Measurements from ENCODE around the gene SHLD1. TPM values are rescaled to one million over a fixed set of nuclear protein-coding genes. Genes with fewer than 3 reads are reported as not detected.

The SHLD1 gene
- polyA plus RNA-seq, 1 donor (not counting 4 experiments of a cell fraction or from before 2014, with no cell fraction given) = 3.2 TPM

- Histone ChIP-seq H3K36me3 (ENCODE audit: control insufficient read depth in 2 of 2, extremely low read depth in 1 of 2, insufficient read depth in 2 of 2, low read length in 2 of 2) (no peaks in the 10 kb centered on the region), H2AFZ (ENCODE audit: control insufficient read depth, low read length) (no peak overlapping the region), H4K20me1 (ENCODE audit: control insufficient read depth, extremely low read depth, insufficient read depth, low read length) (no peaks in the 10 kb centered on the region), H3K9me3 (ENCODE audit: control insufficient read depth, low read depth, low read length) (no peaks in the 10 kb centered on the region), H3K79me2 (ENCODE audit: control insufficient read depth, insufficient read depth, low read length) (no peaks in the 10 kb centered on the region), H3K27me3 (ENCODE audit: control insufficient read depth, extremely low read depth, insufficient read depth, low read length) (no peaks in the 10 kb centered on the region), H3K4me3 (ENCODE audit: control insufficient read depth in 2 of 3, extremely low read depth in 1 of 3, insufficient read depth in 2 of 3, low read depth in 1 of 3, low read length in 3 of 3) (peak overlapping the region in 2 of 3 experiments; percentile 10 to 25), H3K27ac (ENCODE audit: control insufficient read depth, insufficient read depth, low read length) (peak overlapping the region; percentile 88), H3K9ac (ENCODE audit: control insufficient read depth, extremely low read depth, insufficient read depth, low read length) (peak overlapping the region; percentile 69), H3K9me1 (ENCODE audit: control insufficient read depth, extremely low read depth, insufficient read depth, low read length) (no peaks in the 10 kb centered on the region), H3K4me2 (ENCODE audit: control insufficient read depth, extremely low read depth, insufficient read depth, low read depth, low read length) (peak overlapping the region; percentile 51), H3K4me1 (ENCODE audit: control insufficient read depth, extremely low read depth, insufficient read depth, low read length) (peaks cover 36% of the 10 kb centered on the region)
- no peak for DNase-seq (ENCODE audit: low read depth, low spot score)
- dilution Hi-C loops (cut with MboI; ENCODE audit: extremely low pct_ligation_motif_present, low sequenced_read_pairs) = no loop called here
- FAIRE-seq = peak; percentile 63
- TF ChIP-seq EZH2 (IDR thresholded peaks at IDR 0.05; ENCODE audit: low read length) = no peak
- TF ChIP-seq CTCF (optimal IDR thresholded peaks at IDR 0.05 in 1 of 3, IDR thresholded peaks at IDR 0.05 in 1 of 3, conservative IDR thresholded peaks at IDR 0.05 in 1 of 3; ENCODE audit: extremely low read depth in 1 of 3, insufficient read depth in 2 of 3, low read length in 3 of 3) = no peak
These were observed 114.8 kb downstream of the SHLD1 start for GRCh38 chr20:5864873-5865587.

- H2AFZ ChIP-seq (ENCODE audit: control insufficient read depth, low read length) = no peak overlapping the region
- no peaks in the 10 kb centered on the region for H3K27me3 ChIP-seq (ENCODE audit: control insufficient read depth, extremely low read depth, insufficient read depth, low read length)
- no peaks in the 10 kb centered on the region for H4K20me1 ChIP-seq (ENCODE audit: control insufficient read depth, extremely low read depth, insufficient read depth, low read length)
- H3K79me2 ChIP-seq (ENCODE audit: control insufficient read depth, insufficient read depth, low read length) = no peaks in the 10 kb centered on the region
- H3K9me1 ChIP-seq (ENCODE audit: control insufficient read depth, extremely low read depth, insufficient read depth, low read length) = no peaks in the 10 kb centered on the region
- H3K4me2 ChIP-seq (ENCODE audit: control insufficient read depth, extremely low read depth, insufficient read depth, low read depth, low read length) = peak overlapping the region; percentile 51
- H3K4me1 ChIP-seq (ENCODE audit: control insufficient read depth, extremely low read depth, insufficient read depth, low read length) = peaks cover 40% of the 10 kb centered on the region
- DNase-seq (ENCODE audit: low read depth, low spot score) = peak; percentile 71
- H3K9ac ChIP-seq (ENCODE audit: control insufficient read depth, extremely low read depth, insufficient read depth, low read length) = peak overlapping the region; percentile 69
- H3K4me3 ChIP-seq (ENCODE audit: control insufficient read depth in 2 of 3, extremely low read depth in 1 of 3, insufficient read depth in 2 of 3, low read depth in 1 of 3, low read length in 3 of 3) = peak overlapping the region in 2 of 3 experiments; percentile 5 to 10
- no peaks in the 10 kb centered on the region for H3K36me3 ChIP-seq (ENCODE audit: control insufficient read depth in 2 of 2, extremely low read depth in 1 of 2, insufficient read depth in 2 of 2, low read length in 2 of 2)
- peak; percentile 90 for FAIRE-seq
- TF ChIP-seq EZH2 (IDR thresholded peaks at IDR 0.05; ENCODE audit: low read length) (no peak), CTCF (optimal IDR thresholded peaks at IDR 0.05 in 1 of 3, IDR thresholded peaks at IDR 0.05 in 1 of 3, conservative IDR thresholded peaks at IDR 0.05 in 1 of 3; ENCODE audit: extremely low read depth in 1 of 3, insufficient read depth in 2 of 3, low read length in 3 of 3) (no peak)
- peak overlapping the region; percentile 88 for H3K27ac ChIP-seq (ENCODE audit: control insufficient read depth, insufficient read depth, low read length)
- dilution Hi-C loops (cut with MboI; ENCODE audit: extremely low pct_ligation_motif_present, low sequenced_read_pairs) = no loop called here
- H3K9me3 ChIP-seq (ENCODE audit: control insufficient read depth, low read depth, low read length) = no peaks in the 10 kb centered on the region
These were observed 115.4 kb downstream of the SHLD1 start for GRCh38 chr20:5865604-5866003.

Measured in keratinocyte (primary cell).